22Rv1 (cell line): ENCODE results near the gene BEND3.

Source experiments
- ZFX ChIP-seq: fragments of 450-650 bp; IDR thresholded peaks from 2 replicates; pipeline ENCODE4 v1.6.1; 2017; ENCODE audit warnings: antibody characterized with exemption, borderline replicate concordance
- TF ChIP-seq, protein P1 (sequence below): fragments of 450-650 bp; IDR thresholded peaks from 2 replicates; pipeline ENCODE4 v1.5.1; 2017; ENCODE audit warnings: mild to moderate bottlenecking

DNA sequence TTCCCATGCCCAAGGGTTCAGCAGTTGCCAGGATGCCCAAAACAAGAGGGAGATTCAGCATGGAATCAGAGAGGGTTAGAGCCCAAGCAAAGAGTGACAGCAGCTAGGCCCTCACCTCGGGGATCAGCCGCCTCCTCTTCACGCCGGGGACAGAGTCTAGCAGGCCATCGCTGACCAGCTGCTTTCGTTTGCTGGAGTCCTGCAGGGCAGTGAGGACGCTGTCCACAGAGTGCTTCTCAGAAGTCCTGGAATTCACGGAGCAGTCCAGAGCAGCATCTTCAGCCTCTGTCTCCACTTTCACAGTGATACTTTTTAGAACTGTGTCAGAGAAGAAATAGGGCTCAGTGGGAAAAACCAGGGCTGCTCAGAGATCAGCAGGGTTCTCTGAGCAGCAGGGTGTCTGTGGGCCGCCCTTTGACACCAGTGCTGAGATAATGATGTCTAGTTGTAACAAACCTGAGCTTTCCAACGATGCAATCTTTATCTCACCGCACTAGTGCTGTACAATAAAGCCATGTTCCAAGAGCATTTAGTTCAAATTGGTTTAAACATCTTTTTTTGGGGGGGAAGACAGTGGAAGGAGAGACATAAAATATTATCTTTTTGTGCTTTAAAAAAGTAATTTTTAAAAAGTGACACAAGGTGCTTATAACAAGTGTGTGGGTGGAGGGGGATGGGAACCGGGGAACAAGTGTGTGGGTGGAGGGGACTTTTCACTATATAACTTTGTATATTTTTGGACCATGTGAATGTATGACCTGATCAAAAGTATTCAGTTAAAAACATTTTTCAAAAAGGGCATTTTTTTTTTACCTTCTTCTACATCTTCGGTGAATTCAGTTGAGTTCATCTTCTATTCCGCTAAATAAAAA, 16.6 kb downstream of the BEND3 start:
- TF ChIP-seq, protein P1, sequence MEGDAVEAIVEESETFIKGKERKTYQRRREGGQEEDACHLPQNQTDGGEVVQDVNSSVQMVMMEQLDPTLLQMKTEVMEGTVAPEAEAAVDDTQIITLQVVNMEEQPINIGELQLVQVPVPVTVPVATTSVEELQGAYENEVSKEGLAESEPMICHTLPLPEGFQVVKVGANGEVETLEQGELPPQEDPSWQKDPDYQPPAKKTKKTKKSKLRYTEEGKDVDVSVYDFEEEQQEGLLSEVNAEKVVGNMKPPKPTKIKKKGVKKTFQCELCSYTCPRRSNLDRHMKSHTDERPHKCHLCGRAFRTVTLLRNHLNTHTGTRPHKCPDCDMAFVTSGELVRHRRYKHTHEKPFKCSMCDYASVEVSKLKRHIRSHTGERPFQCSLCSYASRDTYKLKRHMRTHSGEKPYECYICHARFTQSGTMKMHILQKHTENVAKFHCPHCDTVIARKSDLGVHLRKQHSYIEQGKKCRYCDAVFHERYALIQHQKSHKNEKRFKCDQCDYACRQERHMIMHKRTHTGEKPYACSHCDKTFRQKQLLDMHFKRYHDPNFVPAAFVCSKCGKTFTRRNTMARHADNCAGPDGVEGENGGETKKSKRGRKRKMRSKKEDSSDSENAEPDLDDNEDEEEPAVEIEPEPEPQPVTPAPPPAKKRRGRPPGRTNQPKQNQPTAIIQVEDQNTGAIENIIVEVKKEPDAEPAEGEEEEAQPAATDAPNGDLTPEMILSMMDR = no peak
- no peak for TF ChIP-seq ZFX
